ENCODE measurements around the gene BICRAL. TPM values are rescaled to one million over a fixed set of nuclear protein-coding genes. Genes with fewer than 3 reads are reported as not detected.
A peak's percentile ranks its signal among the peaks of the same experiment; 100 is the strongest.

The BICRAL gene
- total and polyA plus RNA-seq, 9 of the 15 experiments (the other 6 are each of a cell fraction or from before 2014, with no cell fraction given), result 1.2 to 11.9 (median 5.6) TPM

GRCh38 chr6:42783876-42784642 is 2.2 kb downstream of the BICRAL start (continued):
- TF ChIP-seq HBP1 (CRISPR knock-in tag; IDR thresholded peaks at IDR 0.05) (no peak), AFF4 (CRISPR knock-in tag; IDR thresholded peaks at IDR 0.05) (no peak), FOXM1 (IDR thresholded peaks at IDR 0.05; ENCODE audit: low read depth) (no peak), FOXM1 (CRISPR knock-in tag; IDR thresholded peaks at IDR 0.05; ENCODE audit: low read depth) (no peak), UBTF (IDR thresholded peaks at IDR 0.05; ENCODE audit: borderline replicate concordance in 1 of 2, low read depth in 2 of 2, low read length in 2 of 2) (no peak), GABPB2 (CRISPR knock-in tag; conservative IDR thresholded peaks at IDR 0.05) (no peak), PREB (CRISPR knock-in tag; IDR thresholded peaks at IDR 0.05) (0 out of 2 replicates have a peak, but pooled peaks have one; percentile 82), ZEB2 (IDR thresholded peaks at IDR 0.05) (no peak), PHF21A (IDR thresholded peaks at IDR 0.05; ENCODE audit: borderline replicate concordance, low read depth) (no peak), ZNF696 (CRISPR knock-in tag; conservative IDR thresholded peaks at IDR 0.05) (no peak), ZNF277 (CRISPR knock-in tag; IDR thresholded peaks at IDR 0.05; ENCODE audit: borderline replicate concordance) (no peak), CTCF (IDR thresholded peaks at IDR 0.05 in 2 of 3, conservative IDR thresholded peaks at IDR 0.05 in 1 of 3; ENCODE audit: insufficient read depth in 2 of 3, low read depth in 1 of 3, low read length in 3 of 3) (no peak)

All from K562 (cell line).